HG03045 (cell line): ENCODE results near the gene DIPK1B.

Experiments
- ATAC-seq: cut with Tn5 transposase; IDR thresholded peaks from one replicate; pipeline ENCODE4 v1.9.1; 2021; ENCODE audit warnings: mild to moderate bottlenecking, moderate library complexity; ENCODE audit not compliant: unreplicated experiment

Gene DIPK1B

GRCh38 chr9:136686534-136686793, 25.9 kb upstream of the DIPK1B start:
- ATAC-seq, result no peak

GRCh38 chr9:136686794-136687711, 25.3 kb upstream of the DIPK1B start, which contains the start of gene AGPAT2:
AGPAT2 (minus strand) TSS chr9:136687457; CDS start chr9:136687357, 100 bp downstream.
- peak; percentile 51 for ATAC-seq

- no peak for ATAC-seq
These were observed 24.6 kb upstream of the DIPK1B start for GRCh38 chr9:136687721-136688223.

GRCh38 chr9:136688274-136689107, 23.9 kb upstream of the DIPK1B start:
- no peak for ATAC-seq

- ATAC-seq, result no peak
These were observed 23.3 kb upstream of the DIPK1B start for GRCh38 chr9:136689108-136689460.

- ATAC-seq, result no peak
These were observed 22.1 kb upstream of the DIPK1B start for GRCh38 chr9:136690104-136690805.

GRCh38 chr9:136690806-136691261, 21.5 kb upstream of the DIPK1B start:
- ATAC-seq, result no peak

- ATAC-seq, result no peak
These were observed 20.8 kb upstream of the DIPK1B start for GRCh38 chr9:136691316-136692184.

- ATAC-seq, result no peak
These were observed 19.9 kb upstream of the DIPK1B start for GRCh38 chr9:136692185-136693134.

- no peak for ATAC-seq
These were observed 19.3 kb upstream of the DIPK1B start for GRCh38 chr9:136693135-136693489.

GRCh38 chr9:136693490-136694162, 18.7 kb upstream of the DIPK1B start:
- no peak for ATAC-seq

- ATAC-seq, result no peak
These were observed 18.1 kb upstream of the DIPK1B start for GRCh38 chr9:136694163-136694871.

- ATAC-seq, result no peak
These were observed 17.5 kb upstream of the DIPK1B start for GRCh38 chr9:136694872-136695247.

- ATAC-seq, result no peak
These were observed 16.9 kb upstream of the DIPK1B start for GRCh38 chr9:136695435-136695895.

GRCh38 chr9:136695955-136696354, 16.4 kb upstream of the DIPK1B start:
- ATAC-seq, result no peak

- no peak for ATAC-seq
These were observed 15.9 kb upstream of the DIPK1B start for GRCh38 chr9:136696502-136696901.

- no peak for ATAC-seq
These were observed 15.1 kb upstream of the DIPK1B start for GRCh38 chr9:136697146-136697820.
